Activated naive CD4-positive, alpha-beta T cell treated with anti-CD3 and anti-CD28 coated beads, Interleukin-2, amount 10 ng/mL, durations not matched to agents 7 days and 5 days (primary cell): ENCODE data around the gene OTULINL.

Experiments used
- CTCF ChIA-PET: fragments of 350-600 bp; sonication (Branson Sonifier 250); formaldehyde crosslinking; loops from one replicate; lab custom pipeline; 2021; ENCODE audit warnings: antibody characterized with exemption; lab: Charles Lee
- DNase-seq: peaks from one replicate; pipeline ENCODE4 v3.0.0-alpha.2; 2020
- H3K27ac Mint-ChIP-seq: one replicate; pipeline ENCODE4 v1.8.0; 2021; ENCODE audit warnings: mild to moderate bottlenecking, moderate library complexity, mixed read lengths
- H3K27me3 Mint-ChIP-seq: one replicate; pipeline ENCODE4 v1.8.0; 2021; ENCODE audit warnings: mild to moderate bottlenecking, mixed read lengths
- H3K36me3 Mint-ChIP-seq: one replicate; pipeline ENCODE4 v1.8.0; 2021; ENCODE audit warnings: mixed read lengths
- H3K4me1 Mint-ChIP-seq: one replicate; pipeline ENCODE4 v1.8.0; 2021; ENCODE audit warnings: mixed read lengths
- H3K4me3 Mint-ChIP-seq: one replicate; pipeline ENCODE4 v1.8.0; 2021; ENCODE audit warnings: mild to moderate bottlenecking, moderate library complexity, mixed read lengths
- H3K9me3 Mint-ChIP-seq: one replicate; pipeline ENCODE4 v1.8.0; 2021; ENCODE audit warnings: mixed read lengths

The OTULINL gene

DNA sequence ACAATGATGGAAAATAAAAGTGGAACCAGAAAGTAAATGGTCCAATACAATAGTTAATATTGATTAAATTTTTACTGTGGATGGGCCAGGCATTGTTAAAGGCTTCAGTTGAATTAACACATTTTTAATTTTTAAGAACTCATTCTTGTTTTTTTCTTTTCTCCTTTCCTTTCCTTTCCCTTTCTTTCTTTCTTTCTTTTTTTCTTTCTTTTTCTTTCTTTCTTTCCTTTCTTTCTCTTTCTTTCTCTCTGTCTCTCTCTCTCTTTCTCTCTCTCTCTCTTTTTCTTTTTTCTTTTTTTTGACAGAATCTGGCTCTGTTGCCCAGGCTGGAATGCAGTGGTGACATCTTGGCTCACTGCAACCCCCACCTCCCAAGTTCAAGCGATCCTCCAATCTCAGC is 13.3 kb upstream of the OTULINL start:
- Mint-ChIP-seq H3K27me3 (peaks cover 5% of the 10 kb centered on the region), H3K9me3 (peaks cover 6% of the 10 kb centered on the region), H3K27ac (no peak overlapping the region), H3K4me1 (no peaks in the 10 kb centered on the region), H3K36me3 (no peaks in the 10 kb centered on the region), H3K4me3 (no peak overlapping the region)
- CTCF ChIA-PET: no interaction called here
- DNase-seq: no peak

GRCh38 chr5:14569948-14570691 is 11.5 kb upstream of the OTULINL start:
- H3K36me3 Mint-ChIP-seq: no peaks in the 10 kb centered on the region
- H3K4me3 Mint-ChIP-seq: no peak overlapping the region
- no peak overlapping the region for H3K27ac Mint-ChIP-seq
- H3K4me1 Mint-ChIP-seq: no peaks in the 10 kb centered on the region
- H3K27me3 Mint-ChIP-seq: peaks cover 15% of the 10 kb centered on the region
- no peak for DNase-seq
- peaks cover 6% of the 10 kb centered on the region for H3K9me3 Mint-ChIP-seq
- CTCF ChIA-PET: no interaction called here

- no peak for DNase-seq
- Mint-ChIP-seq H3K4me3 (no peak overlapping the region), H3K9me3 (peaks cover 4% of the 10 kb centered on the region), H3K4me1 (no peaks in the 10 kb centered on the region), H3K36me3 (no peaks in the 10 kb centered on the region), H3K27me3 (peaks cover 17% of the 10 kb centered on the region), H3K27ac (no peak overlapping the region)
- CTCF ChIA-PET: no interaction called here
These were observed 9.7 kb upstream of the OTULINL start for GRCh38 chr5:14571901-14572300.

GRCh38 chr5:14572385-14572784 is 9.2 kb upstream of the OTULINL start:
- no peak for DNase-seq
- CTCF ChIA-PET: no interaction called here
- no peaks in the 10 kb centered on the region for H3K36me3 Mint-ChIP-seq
- H3K4me1 Mint-ChIP-seq: no peaks in the 10 kb centered on the region
- H3K9me3 Mint-ChIP-seq: no peaks in the 10 kb centered on the region
- H3K27ac Mint-ChIP-seq: no peak overlapping the region
- H3K27me3 Mint-ChIP-seq: peaks cover 17% of the 10 kb centered on the region
- no peak overlapping the region for H3K4me3 Mint-ChIP-seq

- no peaks in the 10 kb centered on the region for H3K4me1 Mint-ChIP-seq
- DNase-seq: no peak
- H3K27me3 Mint-ChIP-seq: peaks cover 17% of the 10 kb centered on the region
- H3K27ac Mint-ChIP-seq: no peak overlapping the region
- CTCF ChIA-PET: no interaction called here
- H3K36me3 Mint-ChIP-seq: no peaks in the 10 kb centered on the region
- no peak overlapping the region for H3K4me3 Mint-ChIP-seq
- H3K9me3 Mint-ChIP-seq: peaks cover 2% of the 10 kb centered on the region
These were observed 8.8 kb upstream of the OTULINL start for GRCh38 chr5:14572836-14573235.

DNA sequence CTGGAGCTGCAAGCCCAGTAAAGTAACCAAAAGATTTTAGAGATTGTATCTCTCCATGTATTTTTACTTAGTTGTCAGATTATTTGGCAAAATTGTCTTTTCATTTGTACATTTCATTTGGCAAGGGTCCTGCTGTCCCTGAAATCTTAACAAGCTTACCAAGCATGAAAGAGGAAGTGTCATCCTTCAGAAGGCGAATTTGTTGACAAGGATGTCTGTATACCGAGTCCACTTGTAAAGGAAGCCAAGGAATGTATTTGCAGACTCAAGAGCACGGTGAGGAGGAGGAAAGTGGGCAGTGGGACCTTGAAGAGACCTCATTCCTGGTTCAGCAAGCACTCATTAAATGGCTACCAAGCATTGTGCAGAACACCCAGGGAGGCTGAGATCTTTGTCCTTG is 7.5 kb upstream of the OTULINL start:
- CTCF ChIA-PET: no interaction called here
- Mint-ChIP-seq H3K4me1 (no peaks in the 10 kb centered on the region), H3K9me3 (peaks cover 4% of the 10 kb centered on the region), H3K36me3 (no peaks in the 10 kb centered on the region), H3K4me3 (no peak overlapping the region), H3K27me3 (peaks cover 24% of the 10 kb centered on the region), H3K27ac (no peak overlapping the region)
- no peak for DNase-seq

GRCh38 chr5:14574891-14575508 is 6.6 kb upstream of the OTULINL start:
- CTCF ChIA-PET: no interaction called here
- Mint-ChIP-seq H3K36me3 (no peaks in the 10 kb centered on the region), H3K27me3 (peaks cover 27% of the 10 kb centered on the region), H3K4me1 (no peaks in the 10 kb centered on the region), H3K4me3 (no peak overlapping the region), H3K9me3 (peaks cover 4% of the 10 kb centered on the region), H3K27ac (no peak overlapping the region)
- no peak for DNase-seq

GRCh38 chr5:14576206-14576605 is 5.4 kb upstream of the OTULINL start:
- H3K9me3 Mint-ChIP-seq: peaks cover 4% of the 10 kb centered on the region

GRCh38 chr5:14577079-14577725 is 4.4 kb upstream of the OTULINL start:
- DNase-seq: no peak
- H3K4me3 Mint-ChIP-seq: no peak overlapping the region
- H3K9me3 Mint-ChIP-seq: peaks cover 4% of the 10 kb centered on the region
- H3K4me1 Mint-ChIP-seq: peaks cover 4% of the 10 kb centered on the region
- CTCF ChIA-PET: no interaction called here
- H3K27me3 Mint-ChIP-seq: peaks cover 37% of the 10 kb centered on the region
- no peaks in the 10 kb centered on the region for H3K36me3 Mint-ChIP-seq
- no peak overlapping the region for H3K27ac Mint-ChIP-seq

More at GRCh38 chr5:14576206-14576605, 5.4 kb upstream of the OTULINL start:
- Mint-ChIP-seq H3K27ac (no peak overlapping the region), H3K27me3 (peaks cover 33% of the 10 kb centered on the region), H3K4me3 (no peak overlapping the region), H3K36me3 (no peaks in the 10 kb centered on the region), H3K4me1 (peaks cover 4% of the 10 kb centered on the region)
- CTCF ChIA-PET: no interaction called here
- DNase-seq: no peak

DNA sequence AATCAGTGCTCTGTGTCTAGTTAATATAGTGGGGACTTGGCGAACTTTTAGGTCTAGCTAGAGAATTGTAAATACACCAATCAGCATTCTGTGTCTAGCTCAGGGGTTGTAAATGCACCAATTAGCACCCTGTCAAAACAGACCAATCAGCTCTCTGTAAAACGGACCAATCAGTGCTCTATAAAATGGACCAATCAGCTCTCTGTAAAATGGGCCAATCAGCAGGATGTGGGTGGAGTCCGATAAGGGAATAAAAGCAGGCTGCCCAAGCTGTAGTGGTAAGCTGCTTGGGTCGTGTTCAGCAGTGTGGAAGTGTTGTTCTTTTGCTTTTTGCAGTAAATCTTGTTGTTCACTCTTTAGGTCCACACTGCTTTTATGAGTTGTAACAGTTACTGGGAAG is 3.6 kb upstream of the OTULINL start:
- no peak for DNase-seq
- Mint-ChIP-seq H3K27ac (no peak overlapping the region), H3K4me1 (peaks cover 10% of the 10 kb centered on the region), H3K36me3 (no peaks in the 10 kb centered on the region), H3K9me3 (peaks cover 4% of the 10 kb centered on the region), H3K27me3 (peaks cover 37% of the 10 kb centered on the region), H3K4me3 (no peak overlapping the region)
- CTCF ChIA-PET: interaction anchor here (0.9 kb wide), 1 partner anchor 178 kb away, joined by 3 read pairs; no protein-coding TSS in a partner anchor

DNA sequence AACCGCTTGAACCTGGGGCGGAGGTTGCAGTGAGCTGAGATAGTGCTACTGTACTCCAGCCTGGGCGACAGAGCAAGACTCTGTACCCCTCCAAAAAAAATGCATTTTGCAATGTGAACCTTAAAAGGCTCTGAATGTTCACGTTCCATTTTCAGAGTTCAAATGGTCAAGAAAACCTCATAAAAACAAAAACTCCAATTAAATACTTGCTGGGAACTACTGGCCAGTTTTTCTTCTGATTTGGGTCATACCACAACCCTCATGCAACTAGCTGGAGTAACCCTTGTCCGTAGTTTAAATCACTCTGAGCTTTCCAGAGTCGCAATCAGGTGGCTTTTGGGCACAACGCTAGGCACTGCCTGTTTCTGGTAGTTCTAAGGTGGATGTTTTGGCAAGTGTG is 2.3 kb upstream of the OTULINL start:
- Mint-ChIP-seq H3K4me3 (no peak overlapping the region), H3K27me3 (peaks cover 35% of the 10 kb centered on the region), H3K4me1 (peaks cover 23% of the 10 kb centered on the region), H3K27ac (no peak overlapping the region), H3K36me3 (peaks cover 10% of the 10 kb centered on the region), H3K9me3 (peaks cover 4% of the 10 kb centered on the region)
- DNase-seq: no peak
- CTCF ChIA-PET: interaction anchor here (1.4 kb wide), 1 partner anchor 70 kb away, joined by 4 read pairs; no protein-coding TSS in a partner anchor

- Mint-ChIP-seq H3K27ac (no peak overlapping the region), H3K4me3 (no peak overlapping the region)
These were observed 1.7 kb upstream of the OTULINL start for GRCh38 chr5:14579731-14580397.

GRCh38 chr5:14580398-14581034 is 1.1 kb upstream of the OTULINL start:
- Mint-ChIP-seq H3K36me3 (peaks cover 19% of the 10 kb centered on the region), H3K9me3 (peaks cover 4% of the 10 kb centered on the region), H3K27me3 (peaks cover 25% of the 10 kb centered on the region), H3K4me1 (peaks cover 34% of the 10 kb centered on the region), H3K4me3 (peak overlapping the region; percentile 39), H3K27ac (no peak overlapping the region)
- no peak for DNase-seq
- CTCF ChIA-PET: interaction anchor here (0.9 to 1.4 kb wide), 2 partner anchors 68 to 229 kb away, joined by 4 to 7 read pairs; no protein-coding TSS in a partner anchor

More at GRCh38 chr5:14579731-14580397, 1.7 kb upstream of the OTULINL start:
- H3K9me3 Mint-ChIP-seq: peaks cover 4% of the 10 kb centered on the region
- no peak for DNase-seq
- CTCF ChIA-PET: interaction anchor here (0.9 to 1.4 kb wide), 3 partner anchors 69 to 228 kb away, joined by 4 to 7 read pairs (median 4); no protein-coding TSS in a partner anchor
- H3K4me1 Mint-ChIP-seq: peaks cover 29% of the 10 kb centered on the region
- peaks cover 16% of the 10 kb centered on the region for H3K36me3 Mint-ChIP-seq
- peaks cover 29% of the 10 kb centered on the region for H3K27me3 Mint-ChIP-seq
